K562 (cell line): ENCODE results near the gene ROBO1. TPM values are rescaled to one million over a fixed set of nuclear protein-coding genes. Genes with fewer than 3 reads are reported as not detected.

Experiments used
- ATAC-seq: fragments of 200-7000 bp; cut with Tn5 transposase; 3 replicates; pipeline ENCODE4 v1.9.1; 2020; ENCODE audit warnings: moderate library complexity
- BruUV-seq: library from RNA; stranded (reverse); fragments of 400-500 nt; replicated peaks from 2 replicates; lab custom pipeline; 2021; lab: Mats Ljungman, UMichigan
- CTCF ChIA-PET: fragments of 300-600 bp; formaldehyde crosslinking; extraction: SDS; loops from one replicate; lab custom pipeline; 2021; ENCODE audit warnings: low intra/inter-chr PET ratio; lab: Yijun Ruan, JAX
- POLR2A ChIA-PET: fragments of 300-600, 350-650 bp; sonication (Branson Sonifier 250); formaldehyde crosslinking; extraction: SDS; loops from one replicate; lab custom pipeline; 2021; ENCODE audit warnings: antibody characterized with exemption, inconsistent platforms; lab: Yijun Ruan, JAX
- DNase-seq, 4 experiments: peaks; one replicate each; pipeline versions ENCODE4 v3.0.0 to v3.0.0-alpha.2; 2011 to 2018; ENCODE audit warnings: low spot score in 3 of 4, mixed read lengths in 3 of 4; ENCODE audit errors: extremely low read depth in 1 of 4
- FAIRE-seq: peaks from 2 replicates; lab custom pipeline; 2011; peaks lifted over from hg19 to GRCh38; lab: Jason Lieb, UNC
- H2AFZ ChIP-seq: 2 replicates; pipeline ENCODE4 v1.6.0; 2011; ENCODE audit warnings: low read depth, low read length, control low read depth, inconsistent platforms
- H3K27ac ChIP-seq: fragments of 200-600 bp; 3 replicates; pipeline ENCODE4 v1.8.0; 2011; ENCODE audit warnings: low read depth, mild to moderate bottlenecking, control low read depth, inconsistent platforms, low read length, moderate library complexity, mixed read lengths; ENCODE audit errors: extremely low read depth
- H3K27me3 ChIP-seq, 2 experiments: fragments of 300-600 bp in 1 of 2; 2 replicates in 1 of 2; 3 replicates in 1 of 2; pipeline versions ENCODE4 v1.6.0 to v1.8.0; 2011; ENCODE audit warnings: inconsistent platforms in 2 of 2, low read length in 2 of 2, mild to moderate bottlenecking in 1 of 2, mixed read lengths in 1 of 2, moderate library complexity in 1 of 2; ENCODE audit not compliant: control insufficient read depth in 2 of 2, insufficient read depth in 2 of 2
- H3K36me3 ChIP-seq: fragments of 300-600 bp; 3 replicates; pipeline ENCODE4 v1.8.0; 2011; ENCODE audit warnings: mild to moderate bottlenecking, low read length, inconsistent platforms; ENCODE audit not compliant: control insufficient read depth, insufficient read depth
- H3K4me1 ChIP-seq, 2 experiments: fragments of 200-600 bp in 1 of 2; replicated peaks in 1 of 2; 2 replicates in 1 of 2; 3 replicates in 1 of 2; pipeline versions ENCODE4 v1.5.1 to v1.8.0; 2011; ENCODE audit warnings: inconsistent platforms in 2 of 2, low read length in 2 of 2, mild to moderate bottlenecking in 1 of 2, mixed read lengths in 1 of 2, moderate library complexity in 1 of 2; ENCODE audit not compliant: control insufficient read depth in 2 of 2, insufficient read depth in 2 of 2
- H3K4me2 ChIP-seq: 2 replicates; pipeline ENCODE4 v1.6.1; 2011; ENCODE audit warnings: low read length, control low read depth, inconsistent platforms, mixed read lengths; ENCODE audit not compliant: insufficient read depth
- H3K4me3 ChIP-seq: fragments of 200-600 bp; sonication (generic), shearing (Covaris generic); 2 replicates; pipeline ENCODE4 v1.5.1; 2016; ENCODE audit warnings: control low read depth, inconsistent platforms
- H3K79me2 ChIP-seq: fragments of 200-600 bp; 3 replicates; pipeline ENCODE4 v1.8.0; 2011; ENCODE audit warnings: low read length, inconsistent platforms; ENCODE audit not compliant: control insufficient read depth, insufficient read depth
- H3K9ac ChIP-seq, 2 experiments: 2 replicates each; pipeline versions ENCODE4 v1.6.0 to v1.6.1; 2011; ENCODE audit warnings: low read depth in 2 of 2, low read length in 2 of 2, control low read depth in 1 of 2, inconsistent platforms in 1 of 2, mild to moderate bottlenecking in 1 of 2, mixed read lengths in 1 of 2; ENCODE audit not compliant: insufficient read depth in 1 of 2
- H3K9me1 ChIP-seq: one replicate; pipeline ENCODE4 v1.6.0; 2011; ENCODE audit warnings: inconsistent platforms, mild to moderate bottlenecking, low read length, moderate library complexity; ENCODE audit not compliant: control insufficient read depth, insufficient read depth
- H3K9me3 ChIP-seq: replicated peaks from 2 replicates; pipeline ENCODE4 v1.5.1; 2011; ENCODE audit warnings: low read depth, low read length, inconsistent platforms; ENCODE audit not compliant: control insufficient read depth, insufficient read depth
- H4K20me1 ChIP-seq: replicated peaks from 2 replicates; pipeline ENCODE4 v1.6.1; 2011; ENCODE audit warnings: low read length, inconsistent platforms, mixed read lengths; ENCODE audit not compliant: control insufficient read depth, insufficient read depth
- CHD4 ChIP-seq: fragments of 200-600 bp; sonication (generic); IDR thresholded peaks from 3 replicates; pipeline ENCODE4 v1.6.1; 2012; ENCODE audit warnings: low read depth, mild to moderate bottlenecking, mixed read lengths, low read length, inconsistent platforms; ENCODE audit not compliant: insufficient read depth, insufficient replicate concordance, poor library complexity, severe bottlenecking
- CXXC5 ChIP-seq: fragments of 250-450 bp; sonication (Bioruptor Pico); IDR thresholded peaks from 2 replicates; pipeline ENCODE4 v1.8.0; 2022; ENCODE audit warnings: inconsistent platforms, mild to moderate bottlenecking, moderate library complexity
- DLX4 ChIP-seq: fragments of 250-450 bp; sonication (Bioruptor Pico); IDR thresholded peaks from 2 replicates; pipeline ENCODE4 v1.6.1; 2021; ENCODE audit warnings: mild to moderate bottlenecking
- FIP1L1 ChIP-seq: fragments of 200-400 bp; formaldehyde crosslinking; IDR thresholded peaks from 2 replicates; pipeline ENCODE4 v1.6.1; 2018; ENCODE audit warnings: mild to moderate bottlenecking, low read depth, low read length; ENCODE audit not compliant: poor library complexity, severe bottlenecking
- FOXJ3 ChIP-seq: sonication (generic); formaldehyde crosslinking; IDR thresholded peaks from 2 replicates; pipeline ENCODE4 v1.4.0; 2020; ENCODE audit warnings: mild to moderate bottlenecking, missing genetic modification reagents
- FOXM1 ChIP-seq, 2 experiments: fragments of 450-650 bp in 1 of 2; sonication (generic) in 1 of 2; formaldehyde crosslinking in 1 of 2; IDR thresholded peaks; 2 replicates each; pipeline versions ENCODE4 v1.6.1 to v1.9.0; 2017 to 2022; ENCODE audit warnings: low read depth in 2 of 2, mild to moderate bottlenecking in 2 of 2, missing genetic modification reagents in 1 of 2, moderate library complexity in 1 of 2
- ILF3 ChIP-seq: fragments of 450-650 bp; IDR thresholded peaks from 2 replicates; pipeline ENCODE4 v1.6.1; 2018; ENCODE audit warnings: antibody characterized with exemption, mild to moderate bottlenecking, moderate library complexity, borderline replicate concordance
- KDM5B ChIP-seq: fragments of 200-600 bp; sonication (generic); IDR thresholded peaks from 2 replicates; pipeline ENCODE4 v1.6.1; 2012; ENCODE audit warnings: low read depth, mild to moderate bottlenecking, moderate library complexity, low read length, control low read depth, inconsistent platforms; ENCODE audit not compliant: insufficient replicate concordance
- MAFK ChIP-seq: IDR thresholded peaks from 2 replicates; pipeline ENCODE4 v1.6.1; 2011; ENCODE audit warnings: low read length, improper control_type of control experiment
- WGBS: fragments of 100-300 bp; shearing (Covaris generic); methylation state at CpG from one replicate; pipeline ENCODE4 v1.1.6; 2016; ENCODE audit warnings: low coverage, mixed read lengths; ENCODE audit not compliant: insufficient coverage; ENCODE audit errors: missing lambda C conversion rate; 5-methylcytosine and 5-hydroxymethylcytosine counted together
- in situ Hi-C: fragments of 300-500 bp; cut with MboI; formaldehyde crosslinking; loops from 4 replicates; pipeline ENCODE4 v1.15.0; 2018; ENCODE audit warnings: inconsistent platforms, mixed read lengths
- intact Hi-C: fragments of 100-400 bp; cut with micrococcal nuclease; formaldehyde crosslinking; loops from 2 replicates; pipeline ENCODE4 v1.14.2; 2022
- polyA plus RNA-seq, 8 experiments: library from polyadenylated mRNA; depleted of rRNA in 4 of 8; stranded (reverse) in 5 of 8; unstranded in 3 of 8; fragments of >200 nt; fragmentation: Nextera tagmentation in 2 of 8; fragmentation: Illumina TruSeq in 1 of 8; extraction: Ambion mirVana in 2 of 8; extraction: Trizol in 1 of 8; gene quantifications; 2 replicates each; pipeline versions ENCODE4 v1.2.1 to v1.2.3, GENCODE V29; 2011 to 2014; ENCODE audit warnings: inconsistent platforms in 1 of 8, missing spikeins in 1 of 8
- total RNA-seq, 7 experiments: library from RNA; depleted of rRNA in 6 of 7; stranded (reverse); fragments of >200 nt in 6 of 7; fragmentation: Illumina TruSeq in 2 of 7; extraction: Trizol in 2 of 7; gene quantifications; 2 replicates each; pipeline versions ENCODE4 v1.2.1 to v1.2.3, GENCODE V29; 2011 to 2021; ENCODE audit warnings: low replicate concordance in 1 of 7

ROBO1 gene
- total and polyA plus RNA-seq, 9 of the 15 experiments (the other 6 are each of a cell fraction or from before 2014, with no cell fraction given) = 0.01 to 0.53 (median 0.17) TPM; not detected in 5

GRCh38 chr3:79285380-79285779, 482.4 kb downstream of the ROBO1 start:
- no peak overlapping the region for H3K4me2 ChIP-seq
- ChIA-PET POLR2A (no interaction called here), CTCF (no interaction called here)
- WGBS = 0% methylated on average over 3 of the region's 3 CpGs
- H3K36me3 ChIP-seq = no peaks in the 10 kb centered on the region
- H3K27me3 ChIP-seq = no peaks in the 10 kb centered on the region
- no peaks in the 10 kb centered on the region for H4K20me1 ChIP-seq
- no peaks in the 10 kb centered on the region for H3K9me1 ChIP-seq
- ATAC-seq = no peak
- intact Hi-C loops = no loop called here
- FAIRE-seq = no peak
- H3K79me2 ChIP-seq = no peaks in the 10 kb centered on the region
- in situ Hi-C loops = no loop called here
- no peak overlapping the region for H3K27ac ChIP-seq
- no peaks in the 10 kb centered on the region for H3K9me3 ChIP-seq
- no peak overlapping the region for H3K9ac ChIP-seq
- no peak for DNase-seq
- no peak overlapping the region for H2AFZ ChIP-seq
- TF ChIP-seq ILF3 (no peak), FOXJ3 (no peak), FIP1L1 (no peak), FOXM1 (IDR thresholded peaks at IDR 0.05; ENCODE audit: low read depth) (no peak), FOXM1 (CRISPR knock-in tag; IDR thresholded peaks at IDR 0.05; ENCODE audit: low read depth) (no peak), MAFK (no peak), DLX4 (CRISPR knock-in tag) (no peak), CXXC5 (no peak), CHD4 (no peak), KDM5B (no peak)
- H3K4me1 ChIP-seq = no peaks in the 10 kb centered on the region
- BruUV-seq = no TSS peak
- no peak overlapping the region for H3K4me3 ChIP-seq
